GM21515 (cell line): ENCODE results near the gene RET.

ENCODE experiments used
- ATAC-seq: cut with Tn5 transposase; IDR thresholded peaks from one replicate; pipeline ENCODE4 v1.9.1; 2021; ENCODE audit not compliant: unreplicated experiment

The RET gene

DNA sequence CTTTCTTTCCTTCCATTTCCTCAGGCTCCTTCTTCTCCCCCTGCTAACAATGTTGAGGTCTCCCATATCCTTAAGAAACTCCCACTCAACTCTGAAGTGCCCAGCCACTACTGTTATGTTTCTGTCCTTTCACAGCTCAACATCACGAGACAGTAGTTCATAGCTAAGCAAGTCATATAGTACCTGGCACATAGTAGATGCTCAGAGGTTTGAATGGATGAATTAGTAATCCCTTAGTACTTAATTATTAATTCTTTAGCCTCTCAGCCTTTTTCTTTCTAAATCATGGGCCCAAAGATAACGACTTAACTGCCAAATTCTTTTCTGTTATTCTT, 84.0 kb downstream of the RET start:
- ATAC-seq, result peak; percentile 65

- ATAC-seq, result no peak
Observed at GRCh38 chr10:43162604-43163003, 85.7 kb downstream of the RET start.

DNA sequence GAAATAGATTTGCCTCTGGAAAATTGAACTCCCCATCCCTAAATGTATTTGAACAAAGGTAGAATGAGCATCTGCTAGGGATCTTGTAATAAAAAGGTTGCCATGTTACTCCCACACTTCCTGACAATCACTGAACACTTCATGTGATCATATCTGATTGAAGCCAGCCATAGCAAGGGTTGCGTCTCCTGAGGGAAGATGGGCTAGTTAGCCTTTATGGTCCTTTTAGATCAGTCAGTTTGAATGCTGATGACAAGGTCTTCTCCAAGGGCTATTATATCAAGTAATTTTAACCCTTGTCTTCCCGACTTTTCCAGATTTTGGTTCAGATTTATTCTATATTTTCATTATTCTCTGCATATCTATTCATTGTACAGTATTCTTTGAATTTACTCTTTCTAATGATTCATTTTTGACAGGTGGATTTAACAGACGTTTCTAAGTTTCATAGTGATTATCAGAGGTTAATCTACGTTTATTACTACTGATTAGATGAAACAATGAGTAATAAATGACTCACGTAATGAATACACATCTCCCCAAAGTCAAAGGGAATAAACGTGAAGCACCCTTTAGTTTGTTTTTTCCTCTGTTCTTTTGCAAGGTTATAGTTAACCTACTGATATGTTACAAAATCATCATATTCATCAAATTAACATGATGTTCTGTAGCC, 89.5 kb downstream of the RET start:
- ATAC-seq, result no peak

DNA sequence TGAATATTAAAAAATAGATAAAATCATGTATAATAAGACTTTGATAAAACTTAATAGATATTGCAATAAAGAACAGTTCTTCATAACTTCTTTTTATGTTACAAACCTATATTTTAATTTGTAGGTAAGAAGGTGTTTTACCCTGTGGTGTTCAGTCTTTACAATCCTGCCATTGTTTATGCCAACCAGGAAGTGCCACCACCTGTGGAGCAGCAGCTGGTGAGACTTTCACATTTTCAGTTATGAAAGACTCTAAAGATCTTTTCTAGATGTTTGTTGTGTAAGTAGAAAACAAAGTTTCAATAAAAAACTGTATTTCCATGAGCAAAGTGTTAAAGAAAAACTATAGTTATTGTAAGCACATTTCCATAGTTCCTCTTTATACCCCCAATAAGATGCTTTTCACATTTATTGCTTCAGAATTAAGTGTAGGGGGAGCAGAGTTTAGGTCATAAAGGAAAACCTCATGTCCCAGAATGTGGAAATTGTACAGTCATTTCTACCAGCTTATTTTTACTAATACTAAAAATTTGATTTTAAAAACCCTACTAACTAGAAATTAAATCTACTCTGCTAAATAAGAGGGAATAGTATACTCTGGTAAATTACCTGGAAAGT, 90.1 kb downstream of the RET start:
- peak; percentile 50 for ATAC-seq

- ATAC-seq, result no peak
Observed at GRCh38 chr10:43167498-43167889, 90.6 kb downstream of the RET start.

GRCh38 chr10:43170491-43170890, 93.6 kb downstream of the RET start:
- no peak for ATAC-seq

GRCh38 chr10:43172645-43173044, 95.8 kb downstream of the RET start:
- ATAC-seq, result no peak

GRCh38 chr10:43173120-43173519, 96.3 kb downstream of the RET start:
- no peak for ATAC-seq

DNA sequence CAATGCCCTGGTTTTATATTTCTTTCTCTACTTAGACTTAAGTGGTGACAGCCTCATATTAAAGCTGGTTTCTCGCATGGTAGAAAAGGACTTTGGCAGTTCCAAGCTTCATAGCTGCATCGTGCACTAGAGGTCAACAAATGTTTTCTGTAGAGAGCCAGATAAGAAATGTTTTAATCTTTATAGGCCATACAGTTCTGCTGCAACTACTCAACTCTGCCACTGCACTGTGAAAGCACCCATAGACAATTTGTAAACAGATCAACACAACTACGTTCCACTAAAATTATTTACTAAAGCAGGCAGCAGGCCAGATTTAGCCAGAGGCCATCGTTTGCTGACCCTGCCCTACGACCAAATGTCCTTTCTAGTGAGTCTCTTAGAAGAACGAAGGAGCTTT, 98.1 kb downstream of the RET start:
- no peak for ATAC-seq

DNA sequence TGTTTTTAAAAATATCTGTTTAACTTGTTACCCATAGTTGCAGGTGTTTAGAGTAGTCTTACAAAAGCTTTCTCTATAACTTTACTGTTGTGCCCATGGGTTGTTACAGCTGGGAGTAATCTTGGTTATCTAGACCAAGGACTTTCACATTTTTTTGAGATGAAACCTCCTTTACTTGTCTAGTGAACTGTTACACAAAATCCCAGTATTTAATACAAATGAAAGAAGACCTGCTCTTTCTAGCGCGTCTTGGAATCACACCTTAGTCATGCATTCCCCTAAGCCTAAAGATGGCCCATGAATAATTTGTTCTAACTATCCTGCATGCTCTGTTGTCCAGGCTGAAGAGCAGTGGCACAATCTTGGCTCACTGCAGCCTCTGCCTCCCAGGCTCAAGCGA, 99.4 kb downstream of the RET start:
- no peak for ATAC-seq

- ATAC-seq, result no peak
Observed at GRCh38 chr10:43177595-43177994, 100.7 kb downstream of the RET start.
